Sigmoid colon (tissue), 7 donors: ENCODE measurements around the gene GPR158. TPM values are rescaled to one million over a fixed set of nuclear protein-coding genes. Genes with fewer than 3 reads are reported as not detected.

ENCODE experiments used
- DNase-seq: peaks from one replicate; pipeline ENCODE4 v3.0.0-alpha.2; 2019
- H3K27ac ChIP-seq, 4 donors: fragments of 200-600 bp; sonication (generic); one replicate each; pipeline ENCODE4 v1.5.1; 2016 to 2019; ENCODE audit warnings: mild to moderate bottlenecking in 1 of 4
- H3K27me3 ChIP-seq, 3 donors: fragments of 200-600 bp; sonication (generic); one replicate each; pipeline ENCODE4 v1.5.1; 2019; ENCODE audit warnings: mild to moderate bottlenecking in 1 of 3
- H3K36me3 ChIP-seq, 4 donors: fragments of 200-600 bp; sonication (generic); one replicate each; pipeline ENCODE4 v1.5.1; 2016 to 2019
- H3K4me1 ChIP-seq, 4 donors: fragments of 200-600 bp; sonication (generic); one replicate each; pipeline ENCODE4 v1.5.1; 2017 to 2019
- H3K4me3 ChIP-seq, 4 donors: fragments of 200-600 bp; sonication (generic); one replicate each; pipeline ENCODE4 v1.5.1; 2017 to 2019; ENCODE audit warnings: mild to moderate bottlenecking in 2 of 4, moderate library complexity in 1 of 4
- H3K9me3 ChIP-seq, 4 donors: fragments of 200-600 bp in 3 of 4; sonication (generic) in 3 of 4; one replicate each; pipeline versions ENCODE4 v1.5.1 to v1.6.1; 2013 to 2019
- CTCF ChIP-seq, 4 experiments: fragments of 450-650 bp in 3 of 4; fragments of 200-600 bp in 1 of 4; IDR thresholded peaks; one replicate each; pipeline ENCODE4 v1.5.1; 2016 to 2019; ENCODE audit warnings: antibody characterized with exemption in 4 of 4, mild to moderate bottlenecking in 3 of 4, moderate library complexity in 2 of 4
- EP300 ChIP-seq, 4 donors: sonication (generic); formaldehyde crosslinking; IDR thresholded peaks; one replicate each; pipeline ENCODE4 v1.6.1; 2017; ENCODE audit warnings: antibody characterized with exemption in 4 of 4
- POLR2A ChIP-seq, 2 donors: fragments of 450-650 bp; IDR thresholded peaks; one replicate each; pipeline ENCODE4 v1.6.1; 2016; ENCODE audit warnings: antibody characterized with exemption in 2 of 2, mild to moderate bottlenecking in 2 of 2, moderate library complexity in 2 of 2
- POLR2AphosphoS5 ChIP-seq, 4 donors: sonication (generic); formaldehyde crosslinking; IDR thresholded peaks; one replicate each; pipeline ENCODE4 v1.6.1; 2017; ENCODE audit warnings: antibody characterized with exemption in 4 of 4
- WGBS, 2 donors: extraction: QIAGEN DNeasy Blood & Tissue Kit; methylation state at CpG; one replicate each; pipeline ENCODE4 v1.1.7; 2013; 5-methylcytosine and 5-hydroxymethylcytosine counted together
- intact Hi-C: fragments of 100-400 bp; cut with DNase I; formaldehyde crosslinking; loops from one replicate; pipeline ENCODE4 v1.15.1; 2023
- polyA plus RNA-seq, 3 donors: library from polyadenylated mRNA; stranded (reverse); fragments of 200-250 nt; gene quantifications; one replicate each; pipeline ENCODE4 v1.2.3, GENCODE V29; 2013
- total RNA-seq, 4 donors: library from RNA; depleted of rRNA; stranded (reverse); fragments of >200 nt; gene quantifications; one replicate each; pipeline ENCODE4 v1.1.0, GENCODE V29; 2016
- donor health status: healthy with polysubstance abuse.
- donor health status: Bipolar disorder and iron deficiency.
- donor health status: healthy.

GPR158 gene
- total and polyA plus RNA-seq, 7 donors = 0.16 to 1.1 (median 0.54) TPM; not detected in 2

GRCh38 chr10:25191162-25191895 is 16.5 kb downstream of the GPR158 start:
- Histone ChIP-seq H3K4me3 (no peak overlapping the region), H3K4me1 (no peaks in the 10 kb centered on the region), H3K27ac (no peak overlapping the region), H3K36me3 (no peaks in the 10 kb centered on the region), H3K9me3 (peaks cover 0 to 2% (median 0%) of the 10 kb centered on the region in 4 donors), H3K27me3 (no peaks in the 10 kb centered on the region)
- DNase-seq = no peak
- WGBS, 2 donors = 76 to 79% methylated on average over 5 of the region's 5 CpGs
- intact Hi-C loops = no loop called here
- TF ChIP-seq POLR2A (IDR thresholded peaks at IDR 0.05) (no peak), CTCF (IDR thresholded peaks at IDR 0.05) (no peak), EP300 (IDR thresholded peaks at IDR 0.05) (no peak), POLR2AphosphoS5 (IDR thresholded peaks at IDR 0.05) (no peak)

GRCh38 chr10:25198151-25198550 is 23.4 kb downstream of the GPR158 start:
- Histone ChIP-seq H3K4me3 (no peak overlapping the region), H3K36me3 (no peaks in the 10 kb centered on the region), H3K27me3 (no peaks in the 10 kb centered on the region), H3K4me1 (no peaks in the 10 kb centered on the region), H3K27ac (no peak overlapping the region), H3K9me3 (no peaks in the 10 kb centered on the region)
- 57 to 76% methylated on average over 1 of the region's 1 CpG for WGBS, 2 donors
- no peak for TF ChIP-seq POLR2AphosphoS5 (IDR thresholded peaks at IDR 0.05)
- TF ChIP-seq CTCF (IDR thresholded peaks at IDR 0.05) = no peak
- TF ChIP-seq EP300 (IDR thresholded peaks at IDR 0.05) = no peak
- no peak for TF ChIP-seq POLR2A (IDR thresholded peaks at IDR 0.05)
- no peak for DNase-seq
- intact Hi-C loops = no loop called here

- H3K9me3 ChIP-seq = no peaks in the 10 kb centered on the region
- H3K4me3 ChIP-seq = no peak overlapping the region
- no peak overlapping the region for H3K27ac ChIP-seq
- intact Hi-C loops = no loop called here
- H3K27me3 ChIP-seq = no peaks in the 10 kb centered on the region
- H3K4me1 ChIP-seq = no peaks in the 10 kb centered on the region
- no peaks in the 10 kb centered on the region for H3K36me3 ChIP-seq
- DNase-seq = no peak
- TF ChIP-seq POLR2A (IDR thresholded peaks at IDR 0.05) (no peak), EP300 (IDR thresholded peaks at IDR 0.05) (no peak), CTCF (IDR thresholded peaks at IDR 0.05) (no peak), POLR2AphosphoS5 (IDR thresholded peaks at IDR 0.05) (no peak)
- whole genome bisulfite sequencing, 2 donors = 70 to 75% methylated on average over 4 of the region's 4 CpGs
Observed at GRCh38 chr10:25206693-25207414, 32.1 kb downstream of the GPR158 start.

- Histone ChIP-seq H3K36me3 (no peaks in the 10 kb centered on the region), H3K4me1 (no peaks in the 10 kb centered on the region), H3K27ac (no peak overlapping the region), H3K9me3 (no peaks in the 10 kb centered on the region), H3K4me3 (no peak overlapping the region), H3K27me3 (no peaks in the 10 kb centered on the region)
- intact Hi-C loops = no loop called here
- no peak for DNase-seq
- WGBS, 2 donors = 14 to 59% methylated on average over 2 of the region's 2 CpGs
- TF ChIP-seq EP300 (IDR thresholded peaks at IDR 0.05) = no peak
- no peak for TF ChIP-seq POLR2AphosphoS5 (IDR thresholded peaks at IDR 0.05)
- no peak for TF ChIP-seq CTCF (IDR thresholded peaks at IDR 0.05)
- TF ChIP-seq POLR2A (IDR thresholded peaks at IDR 0.05) = no peak
Observed at GRCh38 chr10:25209618-25210017, 34.8 kb downstream of the GPR158 start.
